ENCODE results near the gene SERPINB1. TPM values are rescaled to one million over a fixed set of nuclear protein-coding genes. Genes with fewer than 3 reads are reported as not detected.

SERPINB1 gene
- total RNA-seq, 2 experiments from 2014 or later = 58.3 to 58.4 TPM

DNA sequence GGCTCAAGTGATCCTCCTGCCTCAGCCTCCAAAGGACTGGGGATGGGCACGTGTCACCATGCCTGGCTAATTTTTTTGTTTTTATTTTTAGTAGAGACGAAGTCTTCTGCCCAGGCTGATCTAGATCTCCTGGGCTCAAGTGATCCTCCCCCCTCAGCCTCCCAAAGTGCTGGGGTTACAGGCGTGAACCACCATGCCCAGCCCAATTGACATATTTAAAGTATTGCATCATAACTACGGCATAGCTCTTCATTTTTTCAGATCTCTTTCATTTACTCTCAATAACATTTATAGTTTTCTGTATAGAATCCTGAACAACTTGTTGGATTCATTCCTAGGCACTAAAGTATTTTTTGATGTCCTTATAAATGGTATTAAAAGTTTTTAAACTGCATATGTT is 13.0 kb downstream of the SERPINB1 start:
- H3K36me3 Mint-ChIP-seq (ENCODE audit: low read depth) = peaks cover 19% of the 10 kb centered on the region
- POLR2A ChIA-PET = interaction anchor here (1.8 kb wide), 1 partner anchor 13 kb away, joined by 8 read pairs; the partner anchor contains the start of gene SERPINB1
- Histone ChIP-seq H3K36me3 (ENCODE audit: insufficient read depth, low read length) (peaks cover 10% of the 10 kb centered on the region), H3K27me3 (ENCODE audit: control insufficient read depth in 1 of 2, insufficient read depth in 2 of 2, low read length in 2 of 2) (no peaks in the 10 kb centered on the region), H3K9me3 (ENCODE audit: control insufficient read depth in 1 of 2, insufficient read depth in 1 of 2, low read length in 2 of 2) (no peaks in the 10 kb centered on the region), H3K4me3 (ENCODE audit: low read length) (no peak overlapping the region), H3K27ac (ENCODE audit: low read depth in 1 of 2, low read length in 2 of 2) (no peak overlapping the region), H3K4me1 (ENCODE audit: insufficient read depth, low read length) (no peaks in the 10 kb centered on the region)
- DNase-seq = no peak
- H3K9me3 Mint-ChIP-seq = no peaks in the 10 kb centered on the region
- intact Hi-C loops (cut with DNase I, micrococcal nuclease) = no loop called here
- TF ChIP-seq, protein P1, sequence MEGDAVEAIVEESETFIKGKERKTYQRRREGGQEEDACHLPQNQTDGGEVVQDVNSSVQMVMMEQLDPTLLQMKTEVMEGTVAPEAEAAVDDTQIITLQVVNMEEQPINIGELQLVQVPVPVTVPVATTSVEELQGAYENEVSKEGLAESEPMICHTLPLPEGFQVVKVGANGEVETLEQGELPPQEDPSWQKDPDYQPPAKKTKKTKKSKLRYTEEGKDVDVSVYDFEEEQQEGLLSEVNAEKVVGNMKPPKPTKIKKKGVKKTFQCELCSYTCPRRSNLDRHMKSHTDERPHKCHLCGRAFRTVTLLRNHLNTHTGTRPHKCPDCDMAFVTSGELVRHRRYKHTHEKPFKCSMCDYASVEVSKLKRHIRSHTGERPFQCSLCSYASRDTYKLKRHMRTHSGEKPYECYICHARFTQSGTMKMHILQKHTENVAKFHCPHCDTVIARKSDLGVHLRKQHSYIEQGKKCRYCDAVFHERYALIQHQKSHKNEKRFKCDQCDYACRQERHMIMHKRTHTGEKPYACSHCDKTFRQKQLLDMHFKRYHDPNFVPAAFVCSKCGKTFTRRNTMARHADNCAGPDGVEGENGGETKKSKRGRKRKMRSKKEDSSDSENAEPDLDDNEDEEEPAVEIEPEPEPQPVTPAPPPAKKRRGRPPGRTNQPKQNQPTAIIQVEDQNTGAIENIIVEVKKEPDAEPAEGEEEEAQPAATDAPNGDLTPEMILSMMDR (IDR thresholded peaks at IDR 0.05) = no peak
- no peak overlapping the region for H3K4me3 Mint-ChIP-seq
- no peak for ATAC-seq (ENCODE audit: poor library complexity)
- CTCF ChIA-PET = interaction anchor here (1.3 kb wide), 1 partner anchor 14 kb away, joined by 3 read pairs; no protein-coding TSS in a partner anchor
- no peak overlapping the region for H3K27ac Mint-ChIP-seq
- no peaks in the 10 kb centered on the region for H3K27me3 Mint-ChIP-seq
- peaks cover 5% of the 10 kb centered on the region for H3K4me1 Mint-ChIP-seq (ENCODE audit: low read depth)

DNA sequence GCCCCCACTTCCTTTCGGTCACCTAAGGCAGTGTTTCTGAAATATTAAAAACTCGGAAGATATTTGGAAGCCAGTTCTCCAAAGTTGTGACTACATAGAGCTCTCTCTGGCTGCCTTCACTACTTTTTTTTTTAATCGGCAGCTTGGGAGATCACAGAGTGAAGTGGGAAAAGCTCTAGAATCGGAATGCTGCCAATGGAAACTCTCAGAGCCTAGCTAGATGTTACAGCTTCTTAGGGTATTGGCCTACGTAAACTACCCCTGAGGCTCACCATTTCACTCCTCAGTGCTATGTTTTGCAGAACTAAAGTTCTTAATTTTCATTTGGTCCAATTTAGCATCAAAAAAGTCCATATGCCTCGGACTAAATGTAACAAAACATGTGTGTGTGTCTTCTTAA is 14.5 kb downstream of the SERPINB1 start:
- no peak overlapping the region for H3K4me3 ChIP-seq (ENCODE audit: low read length)
- intact Hi-C loops (cut with DNase I, micrococcal nuclease) = no loop called here
- POLR2A ChIA-PET = interaction anchor here (1.2 kb wide), 1 partner anchor 59 kb away, joined by 3 read pairs; no protein-coding TSS in a partner anchor

DNA sequence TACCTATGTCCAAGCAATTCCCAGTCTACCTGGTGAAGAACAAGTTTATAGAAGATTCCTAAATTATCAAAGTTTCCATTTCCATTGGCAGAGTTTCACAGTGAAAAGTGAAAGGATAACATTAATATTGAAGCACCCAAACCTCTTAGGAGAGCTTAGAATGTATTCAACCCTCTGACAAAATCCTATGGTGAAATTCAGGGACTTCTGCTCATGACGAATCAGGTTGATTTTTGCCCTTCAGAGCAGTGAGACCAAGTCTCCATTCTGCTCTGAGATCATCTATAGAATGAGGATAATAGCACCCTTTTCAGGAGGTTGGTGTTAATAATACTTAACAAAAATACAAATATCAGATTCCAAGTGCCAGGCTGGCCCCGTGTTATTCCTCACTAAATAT is 15.5 kb downstream of the SERPINB1 start:
- intact Hi-C loops (cut with DNase I, micrococcal nuclease) = no loop called here
- ATAC-seq (ENCODE audit: poor library complexity) = no peak
- ChIA-PET POLR2A (interaction anchor here (1.0 kb wide), 1 partner anchor 10 kb away, joined by 3 read pairs; no protein-coding TSS in a partner anchor), CTCF (no interaction called here)
- Mint-ChIP-seq H3K27ac (no peak overlapping the region), H3K4me3 (no peak overlapping the region), H3K27me3 (no peaks in the 10 kb centered on the region), H3K4me1 (ENCODE audit: low read depth) (peaks cover 5% of the 10 kb centered on the region), H3K36me3 (ENCODE audit: low read depth) (no peaks in the 10 kb centered on the region), H3K9me3 (no peaks in the 10 kb centered on the region)
- no peaks in the 10 kb centered on the region for H3K36me3 ChIP-seq (ENCODE audit: insufficient read depth, low read length)
- no peaks in the 10 kb centered on the region for H3K9me3 ChIP-seq (ENCODE audit: control insufficient read depth in 1 of 2, insufficient read depth in 1 of 2, low read length in 2 of 2)
- H3K4me1 ChIP-seq (ENCODE audit: insufficient read depth, low read length) = no peaks in the 10 kb centered on the region
- H3K27me3 ChIP-seq (ENCODE audit: control insufficient read depth in 1 of 2, insufficient read depth in 2 of 2, low read length in 2 of 2) = no peaks in the 10 kb centered on the region
- H3K4me3 ChIP-seq (ENCODE audit: low read length) = no peak overlapping the region
- TF ChIP-seq, protein P1 (IDR thresholded peaks at IDR 0.05) = no peak
- no peak for DNase-seq
- H3K27ac ChIP-seq (ENCODE audit: low read depth in 1 of 2, low read length in 2 of 2) = no peak overlapping the region

More for the DNA sequence above, 14.5 kb downstream of the SERPINB1 start:
- TF ChIP-seq, protein P1 (IDR thresholded peaks at IDR 0.05) = no peak
- Histone ChIP-seq H3K27me3 (ENCODE audit: control insufficient read depth in 1 of 2, insufficient read depth in 2 of 2, low read length in 2 of 2) (no peaks in the 10 kb centered on the region), H3K4me1 (ENCODE audit: insufficient read depth, low read length) (no peaks in the 10 kb centered on the region), H3K27ac (ENCODE audit: low read depth in 1 of 2, low read length in 2 of 2) (no peak overlapping the region), H3K9me3 (ENCODE audit: control insufficient read depth in 1 of 2, insufficient read depth in 1 of 2, low read length in 2 of 2) (no peaks in the 10 kb centered on the region), H3K36me3 (ENCODE audit: insufficient read depth, low read length) (no peaks in the 10 kb centered on the region)
- H3K9me3 Mint-ChIP-seq = no peaks in the 10 kb centered on the region
- H3K27me3 Mint-ChIP-seq = no peaks in the 10 kb centered on the region
- CTCF ChIA-PET = no interaction called here
- peaks cover 5% of the 10 kb centered on the region for H3K4me1 Mint-ChIP-seq (ENCODE audit: low read depth)
- DNase-seq (no peak), ATAC-seq (ENCODE audit: poor library complexity) (no peak)
- H3K36me3 Mint-ChIP-seq (ENCODE audit: low read depth) = peaks cover 5% of the 10 kb centered on the region
- H3K27ac Mint-ChIP-seq = no peak overlapping the region
- no peak overlapping the region for H3K4me3 Mint-ChIP-seq
